ENCODE data around the gene PPP2R5D.

PPP2R5D gene

DNA sequence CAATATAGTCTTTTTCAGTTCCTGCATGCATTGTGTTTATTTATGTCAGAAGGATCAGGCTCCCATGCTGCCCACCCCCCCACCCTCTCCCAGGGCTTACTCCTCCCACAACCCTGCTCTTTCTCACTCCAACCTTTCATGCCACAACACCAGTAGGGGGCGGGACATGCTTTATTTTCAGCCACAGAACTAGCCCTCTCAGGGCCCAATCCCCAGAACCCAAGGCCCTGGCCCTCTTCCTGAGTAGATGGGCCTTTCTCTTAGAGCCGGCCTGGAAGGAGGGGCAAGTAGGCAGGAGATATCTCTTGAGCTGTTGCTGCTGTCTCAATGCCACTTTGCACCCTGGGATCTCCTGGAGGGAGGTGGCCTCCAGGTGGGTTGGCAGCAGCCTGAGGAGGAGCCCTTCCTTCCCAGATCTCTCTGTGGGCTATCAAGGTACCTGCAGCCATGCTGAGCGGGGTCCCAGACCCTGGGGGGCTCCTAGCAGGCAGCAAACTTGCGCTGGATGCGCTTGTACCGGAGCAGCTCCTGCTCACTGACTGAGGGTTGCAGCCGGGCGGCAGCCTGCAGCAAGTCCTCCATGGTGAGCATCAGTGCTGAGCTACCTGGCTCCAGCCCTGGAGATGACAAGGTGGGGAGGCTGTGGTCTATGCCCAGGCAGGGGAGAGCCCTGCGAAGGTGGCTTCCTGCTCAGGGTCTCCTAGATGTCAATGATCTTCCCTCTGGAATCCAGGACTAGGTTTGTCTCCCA lies 20.3 kb upstream of the PPP2R5D start:
- peak; percentile 66 for DNase-seq (ENCODE audit: low spot score)

DNA sequence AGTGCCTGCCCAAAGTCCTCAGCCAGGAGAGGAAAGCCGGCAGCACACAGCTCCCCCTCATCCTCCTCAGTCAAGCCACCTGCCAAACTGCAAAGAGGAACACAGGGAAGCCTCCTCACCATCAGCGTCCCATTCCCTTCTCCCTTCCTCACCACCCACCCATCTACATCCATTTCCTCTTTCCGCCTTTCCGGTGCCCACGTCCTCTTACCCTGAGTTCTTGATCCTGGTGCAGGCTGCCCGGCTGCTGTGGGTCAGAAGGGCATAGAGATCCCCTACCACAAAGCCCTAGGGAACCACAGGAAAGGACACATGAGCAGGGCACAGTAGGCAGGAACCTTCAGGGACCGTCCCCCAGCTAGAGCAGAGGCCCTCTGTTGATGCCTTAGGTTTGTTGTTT lies 17.8 kb upstream of the PPP2R5D start:
- no peak for DNase-seq (ENCODE audit: low spot score)

DNA sequence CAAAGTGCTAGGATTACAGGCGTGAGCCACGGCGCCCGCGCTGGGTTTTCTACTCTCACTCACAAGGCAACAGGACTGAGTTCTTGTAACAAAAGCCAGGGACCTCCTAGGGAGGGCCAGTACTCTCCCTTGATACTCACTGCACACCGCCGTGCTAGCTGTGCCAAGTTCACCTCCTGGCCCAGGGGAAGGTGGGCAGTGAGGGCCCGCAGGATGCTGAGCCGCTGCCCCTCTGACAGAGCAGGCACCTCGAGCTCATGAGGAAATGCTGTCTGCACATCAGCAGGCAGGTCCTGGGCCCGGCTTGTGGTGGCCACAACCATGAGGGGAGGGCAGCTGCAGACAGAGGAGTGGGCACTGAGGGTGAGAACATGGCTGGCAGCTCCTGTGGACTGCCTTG lies 17.1 kb upstream of the PPP2R5D start:
- DNase-seq (ENCODE audit: low spot score), result no peak

DNA sequence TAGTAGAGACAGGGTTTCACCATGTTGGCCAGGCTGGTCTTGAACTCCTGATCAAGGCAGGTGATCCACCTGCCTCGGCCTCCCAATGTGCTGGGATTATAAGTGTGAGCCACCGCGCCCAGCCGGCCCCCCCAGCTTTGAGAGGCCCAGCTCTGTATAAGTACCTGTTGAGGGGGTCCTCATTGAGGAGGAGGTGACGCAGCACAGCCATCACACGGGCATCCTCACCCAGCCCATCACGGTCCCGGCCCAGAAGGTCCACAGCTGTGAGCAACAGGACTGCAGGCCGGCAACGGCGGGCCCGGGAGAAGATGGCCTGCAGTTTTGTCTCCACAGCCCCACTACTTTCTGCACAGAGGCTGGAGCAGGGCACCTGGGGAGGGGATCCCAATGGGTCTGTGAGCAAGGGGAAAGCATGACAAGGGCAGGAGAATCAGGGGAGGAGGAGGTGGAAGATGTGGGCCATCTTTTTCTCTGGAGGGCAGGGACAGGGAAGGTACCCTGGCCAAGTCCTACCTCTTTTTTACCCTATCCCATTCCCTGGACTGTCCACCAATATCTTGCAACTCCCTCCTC lies 16.2 kb upstream of the PPP2R5D start:
- DNase-seq (ENCODE audit: low spot score), result no peak

DNA sequence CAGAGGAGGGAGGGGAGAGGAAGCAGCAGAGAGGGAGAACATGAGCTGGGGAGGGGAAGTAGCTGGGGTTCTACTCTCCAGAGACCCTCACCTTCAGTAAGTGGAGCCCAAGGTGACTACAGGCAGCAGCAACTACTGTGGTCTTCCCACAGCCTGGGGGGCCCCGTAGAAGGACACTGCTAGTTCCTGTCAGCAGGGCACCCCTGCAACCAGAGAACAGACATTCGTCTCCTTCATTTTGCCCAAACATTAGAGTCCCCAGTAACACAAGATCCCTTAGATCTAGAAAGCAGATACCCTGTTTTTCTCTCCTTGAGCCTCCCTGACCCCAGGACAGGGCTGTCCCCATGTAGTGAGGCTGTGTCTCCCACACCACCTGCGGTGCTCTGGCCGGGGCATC lies 15.6 kb upstream of the PPP2R5D start:
- no peak for DNase-seq (ENCODE audit: low spot score)

DNA sequence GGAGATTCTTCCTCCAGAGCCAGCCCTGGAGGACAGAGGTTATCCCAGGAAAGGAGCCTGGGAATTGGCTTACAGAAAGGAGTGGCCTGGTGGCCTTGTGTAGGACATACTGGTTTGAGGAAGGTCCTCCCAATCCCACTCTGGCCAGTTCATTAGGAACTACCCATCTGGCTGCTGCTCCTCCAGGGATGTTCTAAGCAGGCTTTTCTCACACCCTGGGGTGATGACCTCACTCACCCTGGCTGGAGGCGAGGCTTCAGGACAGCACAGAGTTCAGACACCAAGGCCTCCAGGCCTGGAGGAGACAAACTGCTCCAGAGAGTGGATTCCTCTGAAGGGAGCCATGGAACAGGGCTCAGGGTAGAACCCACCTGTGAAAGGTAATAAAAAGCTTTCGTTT lies 14.9 kb upstream of the PPP2R5D start:
- no peak for DNase-seq (ENCODE audit: low spot score)

DNA sequence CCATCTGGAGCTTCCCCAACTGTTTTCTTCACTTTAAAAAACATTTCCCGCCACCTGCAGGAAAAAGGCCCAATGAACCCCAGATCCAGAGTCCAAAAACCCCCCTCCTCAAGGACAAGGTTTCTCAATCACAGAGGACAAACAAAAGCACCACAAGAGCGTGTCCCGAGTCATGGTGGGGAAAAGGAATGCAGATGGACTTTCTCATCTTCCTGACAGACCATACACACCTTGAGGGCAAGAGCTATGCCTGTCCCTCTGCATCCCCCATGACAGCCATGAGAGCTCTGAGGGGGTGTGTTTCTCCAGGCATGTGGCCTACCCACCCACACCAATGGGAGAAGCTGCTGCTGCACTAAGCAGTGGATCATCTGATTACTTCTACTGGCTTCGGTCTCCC lies 14.4 kb upstream of the PPP2R5D start:
- DNase-seq (ENCODE audit: low spot score), result no peak

DNA sequence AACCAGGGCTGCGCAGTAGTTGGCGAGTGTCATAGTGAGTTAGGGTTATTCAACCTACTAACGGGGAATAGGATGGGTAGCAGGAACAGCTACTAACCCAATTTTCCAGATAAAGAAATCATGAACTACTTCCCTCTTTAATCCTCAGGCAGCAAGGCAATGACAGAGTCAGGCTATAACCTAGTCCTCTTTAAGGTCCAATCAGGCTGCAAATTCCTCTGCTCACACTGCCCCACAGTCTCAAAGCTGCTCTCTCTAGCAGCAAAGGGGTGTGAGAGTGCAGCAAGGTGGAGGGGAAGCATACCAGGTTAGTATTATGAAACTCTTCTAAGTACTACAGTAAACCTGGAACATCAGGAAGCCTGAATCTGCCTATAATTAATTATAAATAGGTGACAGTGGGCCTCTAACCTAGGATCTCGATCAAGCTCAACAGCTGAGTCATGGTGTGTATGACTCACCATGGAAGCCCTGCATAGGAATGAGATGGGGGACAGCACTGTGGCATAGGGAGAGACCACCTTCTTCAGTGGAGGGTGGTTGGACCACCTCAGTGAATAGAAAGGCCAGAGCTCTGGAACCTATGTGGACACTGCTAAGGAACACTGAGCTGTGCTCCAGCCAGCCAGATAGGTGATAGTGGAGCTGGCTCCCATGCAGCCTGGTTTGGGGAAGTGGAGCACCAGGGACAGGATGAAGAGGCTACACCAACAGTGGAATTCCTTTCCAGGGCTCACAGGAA lies 13.3 kb upstream of the PPP2R5D start:
- DNase-seq (ENCODE audit: low spot score), result no peak

DNA sequence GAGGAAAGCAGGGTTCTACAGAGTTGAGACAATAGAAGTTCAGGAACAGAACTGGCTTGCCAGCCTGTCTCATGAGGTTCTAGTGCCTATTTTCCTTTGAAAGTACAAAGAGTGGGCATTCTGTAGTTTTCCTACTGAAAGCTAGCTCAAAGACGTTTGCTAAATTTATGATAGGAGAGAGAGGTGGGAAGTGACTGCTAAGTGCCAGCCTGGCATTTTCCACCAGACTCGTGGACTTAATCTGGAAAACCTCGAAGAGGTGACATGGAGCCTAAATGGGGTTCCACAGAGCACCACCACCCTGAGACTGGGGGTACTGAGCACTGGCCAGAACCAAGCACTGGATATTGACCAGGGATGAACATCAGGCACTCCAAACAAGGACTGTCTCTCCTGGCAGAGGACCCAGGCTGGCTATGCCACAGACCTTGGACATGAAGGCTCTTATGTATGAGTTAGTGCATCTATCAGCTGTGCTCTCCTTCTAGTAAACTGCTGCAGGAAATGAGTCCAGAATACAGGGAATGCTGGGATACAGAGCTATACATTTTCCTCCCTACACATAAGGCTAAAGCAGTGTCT lies 12.5 kb upstream of the PPP2R5D start:
- DNase-seq (ENCODE audit: low spot score), result no peak

DNA sequence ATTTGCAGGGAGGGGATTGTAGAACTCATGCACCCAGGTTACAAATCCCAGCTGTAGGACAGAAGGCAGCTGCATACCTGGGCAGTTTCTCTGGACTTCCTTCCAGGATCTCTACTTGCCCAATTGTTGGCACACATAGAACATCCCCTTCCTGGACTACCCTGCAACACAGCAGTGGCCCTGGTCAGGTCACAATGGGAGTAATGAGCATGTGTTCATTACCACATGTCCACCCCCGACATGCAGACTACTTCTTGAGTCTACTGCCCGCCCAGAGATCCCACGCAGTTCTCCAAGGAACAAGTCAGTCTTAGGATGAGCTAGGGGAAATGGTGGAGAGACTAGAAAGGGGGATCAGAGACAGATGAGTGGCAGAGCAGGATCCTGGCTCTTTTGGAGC lies 10.4 kb upstream of the PPP2R5D start:
- no peak for DNase-seq (ENCODE audit: low spot score)

DNA sequence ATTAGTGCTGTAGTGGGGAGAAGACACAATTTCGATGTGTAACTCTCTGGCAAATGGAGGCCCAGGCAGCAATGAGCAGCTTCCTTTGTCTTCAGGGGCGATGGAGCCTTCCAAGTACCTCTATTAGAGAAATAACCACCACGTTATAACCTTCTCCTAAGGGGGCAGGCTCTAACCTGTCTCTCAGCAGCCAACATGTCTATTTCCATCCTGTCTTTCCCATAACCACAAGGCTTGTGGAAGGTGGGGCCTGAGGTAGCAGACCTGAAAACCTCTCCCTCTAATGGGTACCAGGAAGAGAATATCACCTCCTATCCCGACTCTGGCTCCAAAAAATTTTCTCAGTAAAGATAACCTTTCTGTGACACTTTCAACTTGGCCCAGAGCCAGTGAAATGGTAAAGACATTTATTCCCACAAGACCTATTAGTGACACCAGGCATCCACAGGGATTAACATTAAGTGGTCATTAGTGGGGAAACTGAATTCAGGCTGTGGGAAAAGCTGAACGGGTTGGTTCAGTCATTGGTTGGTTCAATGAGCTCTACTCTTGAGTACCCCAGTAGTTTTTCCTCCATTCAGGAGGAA lies 9.4 kb upstream of the PPP2R5D start:
- no peak for DNase-seq (ENCODE audit: low spot score)

DNA sequence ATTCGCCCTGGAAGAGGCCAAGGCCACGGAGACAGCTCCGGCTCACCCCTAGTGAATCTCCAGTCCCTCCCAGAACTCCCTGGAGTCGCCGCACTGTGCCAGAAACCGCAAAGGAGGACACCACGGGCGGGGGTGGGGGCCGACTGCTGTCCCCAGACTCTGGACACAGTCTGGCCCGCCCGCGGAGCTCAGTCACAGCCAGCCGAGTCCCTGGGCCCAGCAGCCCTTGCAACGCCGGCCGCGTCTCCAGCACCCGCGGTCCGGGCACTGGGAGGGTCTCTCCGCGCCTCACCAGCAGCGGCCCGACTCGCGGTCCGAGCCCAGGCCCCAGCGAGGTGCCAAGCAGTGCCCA lies 5.9 kb upstream of the PPP2R5D start:
- DNase-seq (ENCODE audit: low spot score), result no peak

DNA sequence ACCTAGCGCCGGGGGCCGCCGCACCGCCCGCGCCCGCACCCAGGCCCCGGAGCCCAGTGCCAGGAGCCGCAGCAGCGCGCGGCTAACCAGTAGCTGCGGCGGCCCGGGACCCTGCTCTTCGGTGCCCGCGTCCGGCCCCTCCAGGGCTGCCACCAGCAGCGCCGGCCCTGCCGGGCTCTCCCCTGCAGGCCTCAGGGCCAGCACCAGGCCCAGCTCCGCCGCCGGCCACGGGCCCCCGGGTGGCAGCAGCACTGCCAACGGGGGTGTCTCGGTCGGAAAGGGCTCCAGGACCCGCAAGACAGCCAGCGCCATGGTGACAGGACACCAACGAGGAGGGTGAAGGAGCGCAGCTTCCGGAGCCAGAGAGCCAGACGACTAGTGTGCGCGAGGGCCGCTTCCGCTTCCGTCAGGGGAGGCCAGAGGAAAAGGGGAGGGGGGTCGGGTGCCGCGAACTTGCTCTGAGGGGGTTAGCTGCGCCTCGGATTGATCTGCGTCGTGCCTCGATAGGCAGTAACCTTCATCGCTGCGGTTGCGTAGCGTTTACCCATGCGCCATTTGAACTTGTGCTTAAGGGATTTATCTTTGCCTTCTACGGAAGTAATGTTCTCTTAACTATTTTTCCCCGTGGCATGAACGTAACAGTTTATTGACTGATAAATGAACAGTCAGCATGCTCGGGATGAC lies 5.4 kb upstream of the PPP2R5D start, which contains the start of gene PEX6:
Gene PEX6 (minus strand): TSS at position 343 of the 684 bp plus-strand sequence. CDS start 31 bp downstream, at position 312.
- DNase-seq (ENCODE audit: low spot score), result peak; percentile 93

DNA sequence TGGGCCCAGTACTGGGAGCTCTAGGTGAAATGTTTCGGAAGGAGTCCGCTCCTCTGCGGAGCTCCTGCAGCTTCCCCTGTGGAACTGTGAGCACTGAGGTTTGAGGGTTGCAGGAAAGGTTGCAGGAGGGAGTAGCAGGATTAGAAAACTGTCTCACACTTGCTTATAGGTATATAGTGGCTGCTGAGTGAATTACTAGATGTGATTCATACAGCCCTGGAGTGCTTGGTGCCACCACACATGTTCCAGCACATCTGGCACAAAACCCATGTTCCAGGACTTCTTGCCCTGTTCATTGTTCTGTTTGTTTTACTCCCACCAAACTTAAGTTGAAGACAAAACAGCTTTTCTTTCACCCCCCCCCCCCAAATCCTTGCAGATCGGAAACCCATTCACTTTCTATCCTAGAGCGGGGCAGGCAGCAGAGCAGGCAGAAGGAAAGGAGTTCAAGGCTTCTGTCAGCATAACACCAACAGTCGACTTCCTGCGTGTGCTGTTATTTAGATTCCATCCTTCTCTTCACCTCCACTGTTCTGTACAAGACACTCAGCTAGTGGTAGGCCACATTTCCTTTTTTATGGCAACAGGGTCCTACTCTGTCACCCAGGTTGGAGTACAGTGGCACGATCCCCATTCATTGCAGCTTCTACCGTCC lies 4.7 kb upstream of the PPP2R5D start:
- DNase-seq (ENCODE audit: low spot score), result no peak

DNA sequence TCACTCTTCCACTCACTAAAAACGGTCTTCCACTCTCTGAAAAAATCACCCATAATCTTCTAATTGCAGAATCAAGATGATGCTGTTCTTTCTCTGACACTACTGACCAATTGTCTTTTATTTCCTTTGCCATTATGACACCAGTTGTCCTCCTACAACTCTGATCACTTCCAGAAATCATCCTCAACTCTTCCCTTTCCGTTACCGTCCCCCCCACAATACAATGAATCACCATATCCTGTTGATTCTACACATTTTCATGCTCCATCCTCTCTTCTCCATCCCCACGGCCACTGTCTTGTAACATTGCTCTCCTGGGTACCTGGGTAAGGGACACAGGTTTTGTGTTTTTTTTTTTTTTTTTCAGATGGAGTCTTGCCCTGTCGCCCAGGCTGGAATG lies 2.5 kb upstream of the PPP2R5D start:
- DNase-seq (ENCODE audit: low spot score), result no peak

DNA sequence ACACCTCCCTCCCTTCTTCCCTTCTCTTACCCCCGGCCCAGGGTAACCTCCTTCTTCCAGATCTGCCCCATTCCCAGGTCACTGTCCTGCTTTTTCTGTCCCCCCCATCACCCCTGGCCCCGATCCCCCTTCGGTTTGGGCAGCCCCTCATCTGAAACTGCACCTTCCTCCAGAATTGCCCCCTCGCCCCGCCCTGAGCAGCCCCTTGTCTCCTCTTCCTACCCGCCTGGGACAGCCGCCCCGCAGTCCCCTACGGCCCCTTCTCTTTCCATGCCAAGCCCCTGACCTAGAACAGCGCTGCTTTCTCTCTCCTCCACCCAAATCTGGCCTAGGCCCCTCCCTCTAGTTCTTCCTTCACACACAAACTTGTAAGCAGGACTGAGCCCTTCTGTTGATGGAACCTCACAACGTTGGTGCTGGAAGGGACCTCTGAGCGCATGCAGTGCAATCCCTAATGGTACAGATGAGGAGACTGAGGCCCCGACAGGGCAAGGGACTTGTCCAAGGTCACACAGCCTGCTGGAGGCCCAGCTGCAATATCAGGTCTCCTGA lies 630 bp downstream of the PPP2R5D start:
- DNase-seq (ENCODE audit: low spot score), result peak; percentile 28

DNA sequence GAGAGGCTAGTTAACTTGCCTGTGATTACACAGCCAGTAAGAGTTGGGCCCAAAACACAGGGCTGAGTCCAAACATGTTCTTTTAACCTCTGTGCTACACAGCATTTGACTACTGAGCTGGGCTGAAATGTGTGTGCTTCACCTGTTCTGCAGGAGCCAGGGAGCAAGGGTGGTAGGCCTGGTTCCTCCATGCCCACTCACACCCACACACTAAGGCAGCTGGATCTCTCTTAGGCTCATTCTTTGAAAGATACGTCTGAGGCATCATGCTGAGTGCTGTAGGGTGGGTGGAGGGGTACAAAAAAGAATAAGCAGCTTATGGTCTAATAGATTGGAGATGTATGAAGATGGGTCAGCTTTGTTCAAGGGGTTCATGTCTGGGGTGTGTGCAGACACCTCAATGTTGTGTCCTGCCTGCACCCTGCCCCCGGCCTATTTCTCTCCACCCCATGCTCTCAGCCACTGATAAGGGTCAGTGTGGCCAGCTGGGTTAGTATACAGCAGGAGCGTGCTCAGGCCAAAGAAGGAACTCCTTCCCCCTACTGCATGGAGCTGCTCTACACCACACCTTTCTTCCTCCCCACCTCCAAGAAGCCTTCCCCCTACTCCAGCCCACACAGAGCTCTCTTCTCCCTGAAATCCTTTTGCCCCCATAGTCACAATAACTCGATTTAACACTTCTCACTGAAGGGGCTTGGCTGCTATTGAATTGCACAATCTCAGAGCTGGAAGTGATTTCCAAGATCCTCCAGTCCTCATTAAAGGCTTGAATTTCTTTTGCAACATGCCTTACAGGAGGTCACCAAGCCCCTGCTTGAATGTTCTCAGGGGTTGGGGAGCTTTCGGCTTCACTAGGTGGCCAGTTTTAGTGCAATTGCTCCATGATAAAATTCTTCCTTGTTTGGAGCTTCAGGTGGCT lies 3.4 kb downstream of the PPP2R5D start:
- DNase-seq (ENCODE audit: low spot score), result no peak

DNA sequence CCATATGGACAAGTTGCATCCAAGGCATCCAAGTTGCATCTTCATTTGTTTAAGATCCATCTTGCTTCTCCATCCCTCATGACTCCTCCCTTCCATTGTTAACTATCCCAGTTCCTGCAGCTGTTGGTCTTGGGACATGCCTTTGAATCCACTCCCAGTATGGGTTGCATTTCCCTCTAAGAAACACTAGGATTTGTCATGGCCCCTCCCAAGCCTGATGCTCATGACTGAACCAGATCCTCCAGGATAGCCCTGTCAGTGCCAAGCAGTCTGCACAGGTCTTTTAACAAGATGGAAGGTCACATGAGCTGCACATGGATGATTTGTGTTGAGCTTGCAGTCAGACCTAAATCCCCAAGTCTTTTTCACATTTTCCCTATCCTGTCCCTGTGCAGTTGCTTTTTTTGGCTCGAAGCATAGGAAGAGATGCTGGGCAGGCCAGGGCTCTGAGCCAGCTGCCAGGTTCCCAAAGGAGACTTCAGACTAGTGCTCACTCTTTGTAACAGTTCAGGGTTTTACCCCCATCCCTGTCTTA lies 4.2 kb downstream of the PPP2R5D start:
- no peak for DNase-seq (ENCODE audit: low spot score)

DNA sequence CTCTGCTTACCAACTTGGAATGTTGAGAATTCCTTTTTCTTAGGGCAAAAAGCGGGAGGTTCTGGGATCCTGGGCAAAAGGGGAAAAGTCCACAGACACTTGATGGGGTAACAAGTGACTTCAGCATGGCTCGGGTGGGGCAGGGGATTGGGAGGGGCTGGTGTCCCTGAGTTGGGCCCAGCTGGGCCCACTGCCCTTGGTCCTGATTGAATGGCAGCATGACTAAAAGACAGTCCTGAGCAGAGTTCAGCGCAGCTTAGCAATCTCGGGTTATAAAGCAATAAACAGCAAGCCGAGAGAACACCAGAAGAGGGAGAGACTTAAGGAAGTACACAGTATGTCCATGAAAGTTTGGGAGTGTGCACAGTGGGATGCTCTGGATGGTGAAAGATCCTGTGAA lies 5.6 kb downstream of the PPP2R5D start:
- DNase-seq (ENCODE audit: low spot score), result no peak

DNA sequence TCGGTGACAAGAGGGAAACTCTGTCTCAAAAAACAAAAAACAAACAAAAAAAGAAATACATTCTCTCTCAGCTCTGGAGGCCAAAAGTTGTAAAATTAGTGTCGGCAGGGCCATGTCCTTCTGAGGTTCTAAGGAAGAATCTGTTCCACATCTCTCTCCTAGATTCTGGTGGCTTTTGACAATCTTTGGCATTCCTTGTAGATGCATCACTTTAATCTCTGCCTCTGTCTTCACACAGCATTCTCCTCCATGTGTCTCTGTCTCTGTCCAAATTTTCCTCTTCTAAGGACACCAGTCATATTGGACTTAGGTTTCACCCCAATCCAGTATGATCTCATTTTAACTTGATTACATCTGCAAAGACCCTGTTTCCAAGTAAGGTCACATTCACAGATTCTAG lies 9.1 kb downstream of the PPP2R5D start:
- no peak for DNase-seq (ENCODE audit: low spot score)
